ENCODE measurements around the gene ACSF2. TPM values are rescaled to one million over a fixed set of nuclear protein-coding genes. Genes with fewer than 3 reads are reported as not detected.

Gene ACSF2
- total and polyA plus RNA-seq, 2 of the 13 experiments (the other 11 are each of a cell fraction or from before 2014, with no cell fraction given): 87.3 to 109 TPM

DNA sequence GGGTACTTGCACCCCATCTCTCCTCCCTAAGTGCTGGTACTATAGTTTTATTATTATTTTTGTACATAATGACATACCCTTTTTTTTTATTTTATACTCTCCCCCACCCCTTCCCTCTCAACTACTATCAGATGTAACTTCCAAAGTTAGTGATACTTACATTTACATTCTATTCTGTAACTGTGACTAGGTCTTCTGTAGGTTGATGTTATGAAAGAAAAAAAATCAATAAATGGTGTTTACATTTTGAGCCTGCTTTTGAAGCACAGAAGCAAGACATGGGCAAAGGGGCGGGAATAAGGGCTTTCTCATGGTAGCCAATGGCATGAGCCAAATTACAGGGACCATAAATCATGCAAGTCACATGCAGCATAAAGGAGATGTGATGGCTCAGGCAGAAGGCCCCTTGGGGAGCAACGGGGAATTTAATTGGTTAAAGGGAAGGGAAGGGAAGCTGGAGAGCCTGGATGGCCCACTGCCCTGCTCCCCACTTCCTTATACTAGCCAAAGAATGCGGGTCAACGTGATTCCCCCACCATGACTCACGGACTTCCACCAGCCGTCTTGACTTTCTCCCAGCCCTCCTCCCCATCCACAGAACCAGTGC lies 2.4 kb upstream of the ACSF2 start (continued):
- no peak for TF ChIP-seq THYN1 (CRISPR knock-in tag; IDR thresholded peaks at IDR 0.05; ENCODE audit: borderline replicate concordance, low read depth)
- TF ChIP-seq GTF3A (CRISPR knock-in tag; conservative IDR thresholded peaks at IDR 0.05): no peak
- peak; percentile 83 for TF ChIP-seq RCOR2 (CRISPR knock-in tag; IDR thresholded peaks at IDR 0.05)
- TF ChIP-seq HMG20A (CRISPR knock-in tag; IDR thresholded peaks at IDR 0.05; ENCODE audit: borderline replicate concordance): peak; percentile 87
- TF ChIP-seq, protein P1, sequence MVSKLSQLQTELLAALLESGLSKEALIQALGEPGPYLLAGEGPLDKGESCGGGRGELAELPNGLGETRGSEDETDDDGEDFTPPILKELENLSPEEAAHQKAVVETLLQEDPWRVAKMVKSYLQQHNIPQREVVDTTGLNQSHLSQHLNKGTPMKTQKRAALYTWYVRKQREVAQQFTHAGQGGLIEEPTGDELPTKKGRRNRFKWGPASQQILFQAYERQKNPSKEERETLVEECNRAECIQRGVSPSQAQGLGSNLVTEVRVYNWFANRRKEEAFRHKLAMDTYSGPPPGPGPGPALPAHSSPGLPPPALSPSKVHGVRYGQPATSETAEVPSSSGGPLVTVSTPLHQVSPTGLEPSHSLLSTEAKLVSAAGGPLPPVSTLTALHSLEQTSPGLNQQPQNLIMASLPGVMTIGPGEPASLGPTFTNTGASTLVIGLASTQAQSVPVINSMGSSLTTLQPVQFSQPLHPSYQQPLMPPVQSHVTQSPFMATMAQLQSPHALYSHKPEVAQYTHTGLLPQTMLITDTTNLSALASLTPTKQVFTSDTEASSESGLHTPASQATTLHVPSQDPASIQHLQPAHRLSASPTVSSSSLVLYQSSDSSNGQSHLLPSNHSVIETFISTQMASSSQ (IDR thresholded peaks at IDR 0.05; ENCODE audit: low read depth): 0 out of 2 replicates have a peak, but pooled peaks have one; percentile 16
- TF ChIP-seq, protein P1 (CRISPR knock-in tag; IDR thresholded peaks at IDR 0.05; ENCODE audit: borderline replicate concordance): peak; percentile 51; the same call in 1 of the 2 replicates
- TF ChIP-seq, protein P2, sequence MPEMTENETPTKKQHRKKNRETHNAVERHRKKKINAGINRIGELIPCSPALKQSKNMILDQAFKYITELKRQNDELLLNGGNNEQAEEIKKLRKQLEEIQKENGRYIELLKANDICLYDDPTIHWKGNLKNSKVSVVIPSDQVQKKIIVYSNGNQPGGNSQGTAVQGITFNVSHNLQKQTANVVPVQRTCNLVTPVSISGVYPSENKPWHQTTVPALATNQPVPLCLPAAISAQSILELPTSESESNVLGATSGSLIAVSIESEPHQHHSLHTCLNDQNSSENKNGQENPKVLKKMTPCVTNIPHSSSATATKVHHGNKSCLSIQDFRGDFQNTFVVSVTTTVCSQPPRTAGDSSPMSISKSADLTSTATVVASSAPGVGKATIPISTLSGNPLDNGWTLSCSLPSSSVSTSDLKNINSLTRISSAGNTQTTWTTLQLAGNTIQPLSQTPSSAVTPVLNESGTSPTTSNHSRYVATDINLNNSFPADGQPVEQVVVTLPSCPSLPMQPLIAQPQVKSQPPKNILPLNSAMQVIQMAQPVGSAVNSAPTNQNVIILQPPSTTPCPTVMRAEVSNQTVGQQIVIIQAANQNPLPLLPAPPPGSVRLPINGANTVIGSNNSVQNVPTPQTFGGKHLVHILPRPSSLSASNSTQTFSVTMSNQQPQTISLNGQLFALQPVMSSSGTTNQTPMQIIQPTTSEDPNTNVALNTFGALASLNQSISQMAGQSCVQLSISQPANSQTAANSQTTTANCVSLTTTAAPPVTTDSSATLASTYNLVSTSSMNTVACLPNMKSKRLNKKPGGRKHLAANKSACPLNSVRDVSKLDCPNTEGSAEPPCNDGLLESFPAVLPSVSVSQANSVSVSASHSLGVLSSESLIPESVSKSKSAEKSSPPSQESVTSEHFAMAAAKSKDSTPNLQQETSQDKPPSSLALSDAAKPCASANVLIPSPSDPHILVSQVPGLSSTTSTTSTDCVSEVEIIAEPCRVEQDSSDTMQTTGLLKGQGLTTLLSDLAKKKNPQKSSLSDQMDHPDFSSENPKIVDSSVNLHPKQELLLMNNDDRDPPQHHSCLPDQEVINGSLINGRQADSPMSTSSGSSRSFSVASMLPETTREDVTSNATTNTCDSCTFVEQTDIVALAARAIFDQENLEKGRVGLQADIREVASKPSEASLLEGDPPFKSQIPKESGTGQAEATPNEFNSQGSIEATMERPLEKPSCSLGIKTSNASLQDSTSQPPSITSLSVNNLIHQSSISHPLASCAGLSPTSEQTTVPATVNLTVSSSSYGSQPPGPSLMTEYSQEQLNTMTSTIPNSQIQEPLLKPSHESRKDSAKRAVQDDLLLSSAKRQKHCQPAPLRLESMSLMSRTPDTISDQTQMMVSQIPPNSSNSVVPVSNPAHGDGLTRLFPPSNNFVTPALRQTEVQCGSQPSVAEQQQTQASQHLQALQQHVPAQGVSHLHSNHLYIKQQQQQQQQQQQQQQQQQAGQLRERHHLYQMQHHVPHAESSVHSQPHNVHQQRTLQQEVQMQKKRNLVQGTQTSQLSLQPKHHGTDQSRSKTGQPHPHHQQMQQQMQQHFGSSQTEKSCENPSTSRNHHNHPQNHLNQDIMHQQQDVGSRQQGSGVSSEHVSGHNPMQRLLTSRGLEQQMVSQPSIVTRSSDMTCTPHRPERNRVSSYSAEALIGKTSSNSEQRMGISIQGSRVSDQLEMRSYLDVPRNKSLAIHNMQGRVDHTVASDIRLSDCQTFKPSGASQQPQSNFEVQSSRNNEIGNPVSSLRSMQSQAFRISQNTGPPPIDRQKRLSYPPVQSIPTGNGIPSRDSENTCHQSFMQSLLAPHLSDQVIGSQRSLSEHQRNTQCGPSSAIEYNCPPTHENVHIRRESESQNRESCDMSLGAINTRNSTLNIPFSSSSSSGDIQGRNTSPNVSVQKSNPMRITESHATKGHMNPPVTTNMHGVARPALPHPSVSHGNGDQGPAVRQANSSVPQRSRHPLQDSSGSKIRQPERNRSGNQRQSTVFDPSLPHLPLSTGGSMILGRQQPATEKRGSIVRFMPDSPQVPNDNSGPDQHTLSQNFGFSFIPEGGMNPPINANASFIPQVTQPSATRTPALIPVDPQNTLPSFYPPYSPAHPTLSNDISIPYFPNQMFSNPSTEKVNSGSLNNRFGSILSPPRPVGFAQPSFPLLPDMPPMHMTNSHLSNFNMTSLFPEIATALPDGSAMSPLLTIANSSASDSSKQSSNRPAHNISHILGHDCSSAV (CRISPR knock-in tag; IDR thresholded peaks at IDR 0.05; ENCODE audit: borderline replicate concordance): no peak
- TF ChIP-seq, protein P3, sequence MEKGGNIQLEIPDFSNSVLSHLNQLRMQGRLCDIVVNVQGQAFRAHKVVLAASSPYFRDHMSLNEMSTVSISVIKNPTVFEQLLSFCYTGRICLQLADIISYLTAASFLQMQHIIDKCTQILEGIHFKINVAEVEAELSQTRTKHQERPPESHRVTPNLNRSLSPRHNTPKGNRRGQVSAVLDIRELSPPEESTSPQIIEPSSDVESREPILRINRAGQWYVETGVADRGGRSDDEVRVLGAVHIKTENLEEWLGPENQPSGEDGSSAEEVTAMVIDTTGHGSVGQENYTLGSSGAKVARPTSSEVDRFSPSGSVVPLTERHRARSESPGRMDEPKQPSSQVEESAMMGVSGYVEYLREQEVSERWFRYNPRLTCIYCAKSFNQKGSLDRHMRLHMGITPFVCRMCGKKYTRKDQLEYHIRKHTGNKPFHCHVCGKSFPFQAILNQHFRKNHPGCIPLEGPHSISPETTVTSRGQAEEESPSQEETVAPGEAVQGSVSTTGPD (CRISPR knock-in tag; IDR thresholded peaks at IDR 0.05): 0 out of 2 replicates have a peak, but pooled peaks have one; percentile 42
- TF ChIP-seq, protein P4, sequence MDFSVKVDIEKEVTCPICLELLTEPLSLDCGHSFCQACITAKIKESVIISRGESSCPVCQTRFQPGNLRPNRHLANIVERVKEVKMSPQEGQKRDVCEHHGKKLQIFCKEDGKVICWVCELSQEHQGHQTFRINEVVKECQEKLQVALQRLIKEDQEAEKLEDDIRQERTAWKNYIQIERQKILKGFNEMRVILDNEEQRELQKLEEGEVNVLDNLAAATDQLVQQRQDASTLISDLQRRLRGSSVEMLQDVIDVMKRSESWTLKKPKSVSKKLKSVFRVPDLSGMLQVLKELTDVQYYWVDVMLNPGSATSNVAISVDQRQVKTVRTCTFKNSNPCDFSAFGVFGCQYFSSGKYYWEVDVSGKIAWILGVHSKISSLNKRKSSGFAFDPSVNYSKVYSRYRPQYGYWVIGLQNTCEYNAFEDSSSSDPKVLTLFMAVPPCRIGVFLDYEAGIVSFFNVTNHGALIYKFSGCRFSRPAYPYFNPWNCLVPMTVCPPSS (IDR thresholded peaks at IDR 0.05): no peak
- TF ChIP-seq HDAC1 (CRISPR knock-in tag; IDR thresholded peaks at IDR 0.05): peak; percentile 64
- TF ChIP-seq, protein P5, sequence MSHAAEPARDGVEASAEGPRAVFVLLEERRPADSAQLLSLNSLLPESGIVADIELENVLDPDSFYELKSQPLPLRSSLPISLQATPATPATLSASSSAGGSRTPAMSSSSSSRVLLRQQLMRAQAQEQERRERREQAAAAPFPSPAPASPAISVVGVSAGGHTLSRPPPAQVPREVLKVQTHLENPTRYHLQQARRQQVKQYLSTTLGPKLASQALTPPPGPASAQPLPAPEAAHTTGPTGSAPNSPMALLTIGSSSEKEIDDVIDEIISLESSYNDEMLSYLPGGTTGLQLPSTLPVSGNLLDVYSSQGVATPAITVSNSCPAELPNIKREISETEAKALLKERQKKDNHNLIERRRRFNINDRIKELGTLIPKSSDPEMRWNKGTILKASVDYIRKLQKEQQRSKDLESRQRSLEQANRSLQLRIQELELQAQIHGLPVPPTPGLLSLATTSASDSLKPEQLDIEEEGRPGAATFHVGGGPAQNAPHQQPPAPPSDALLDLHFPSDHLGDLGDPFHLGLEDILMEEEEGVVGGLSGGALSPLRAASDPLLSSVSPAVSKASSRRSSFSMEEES (CRISPR knock-in tag; IDR thresholded peaks at IDR 0.05): peak; percentile 80
- no peak for TF ChIP-seq MEF2D (CRISPR knock-in tag; IDR thresholded peaks at IDR 0.05)

Measured in HepG2 (cell line).